Measurements from ENCODE around the gene COL6A3. TPM values are rescaled to one million over a fixed set of nuclear protein-coding genes. Genes with fewer than 3 reads are reported as not detected.

The COL6A3 gene, protein sequence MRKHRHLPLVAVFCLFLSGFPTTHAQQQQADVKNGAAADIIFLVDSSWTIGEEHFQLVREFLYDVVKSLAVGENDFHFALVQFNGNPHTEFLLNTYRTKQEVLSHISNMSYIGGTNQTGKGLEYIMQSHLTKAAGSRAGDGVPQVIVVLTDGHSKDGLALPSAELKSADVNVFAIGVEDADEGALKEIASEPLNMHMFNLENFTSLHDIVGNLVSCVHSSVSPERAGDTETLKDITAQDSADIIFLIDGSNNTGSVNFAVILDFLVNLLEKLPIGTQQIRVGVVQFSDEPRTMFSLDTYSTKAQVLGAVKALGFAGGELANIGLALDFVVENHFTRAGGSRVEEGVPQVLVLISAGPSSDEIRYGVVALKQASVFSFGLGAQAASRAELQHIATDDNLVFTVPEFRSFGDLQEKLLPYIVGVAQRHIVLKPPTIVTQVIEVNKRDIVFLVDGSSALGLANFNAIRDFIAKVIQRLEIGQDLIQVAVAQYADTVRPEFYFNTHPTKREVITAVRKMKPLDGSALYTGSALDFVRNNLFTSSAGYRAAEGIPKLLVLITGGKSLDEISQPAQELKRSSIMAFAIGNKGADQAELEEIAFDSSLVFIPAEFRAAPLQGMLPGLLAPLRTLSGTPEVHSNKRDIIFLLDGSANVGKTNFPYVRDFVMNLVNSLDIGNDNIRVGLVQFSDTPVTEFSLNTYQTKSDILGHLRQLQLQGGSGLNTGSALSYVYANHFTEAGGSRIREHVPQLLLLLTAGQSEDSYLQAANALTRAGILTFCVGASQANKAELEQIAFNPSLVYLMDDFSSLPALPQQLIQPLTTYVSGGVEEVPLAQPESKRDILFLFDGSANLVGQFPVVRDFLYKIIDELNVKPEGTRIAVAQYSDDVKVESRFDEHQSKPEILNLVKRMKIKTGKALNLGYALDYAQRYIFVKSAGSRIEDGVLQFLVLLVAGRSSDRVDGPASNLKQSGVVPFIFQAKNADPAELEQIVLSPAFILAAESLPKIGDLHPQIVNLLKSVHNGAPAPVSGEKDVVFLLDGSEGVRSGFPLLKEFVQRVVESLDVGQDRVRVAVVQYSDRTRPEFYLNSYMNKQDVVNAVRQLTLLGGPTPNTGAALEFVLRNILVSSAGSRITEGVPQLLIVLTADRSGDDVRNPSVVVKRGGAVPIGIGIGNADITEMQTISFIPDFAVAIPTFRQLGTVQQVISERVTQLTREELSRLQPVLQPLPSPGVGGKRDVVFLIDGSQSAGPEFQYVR (N-terminal part only)
- 1,372 and 1,478 TPM in 2 replicates for total RNA-seq (ENCODE audit: low replicate concordance)

GRCh38 chr2:237413777-237414661, at the start of gene COL6A3:
TSS of gene COL6A3 (minus strand) at chr2:237414164. CDS start at chr2:237396817, 17,347 bp downstream.
- H3K4me3 ChIP-seq (ENCODE audit: low read depth, low read length) = peak within 1 kb of the TSS; percentile 96
- TF ChIP-seq CTCF (IDR thresholded peaks at IDR 0.05; ENCODE audit: insufficient read depth, low read length) = no peak
- DNase-seq (ENCODE audit: low read depth) = peak; percentile 98

- TF ChIP-seq CTCF (IDR thresholded peaks at IDR 0.05; ENCODE audit: insufficient read depth, low read length) = no peak
- no peak overlapping the region for H3K4me3 ChIP-seq (ENCODE audit: low read depth, low read length)
- DNase-seq (ENCODE audit: low read depth) = peak; percentile 85
Measured at GRCh38 chr2:237459741-237460174, 45.8 kb upstream of the COL6A3 start.

- no peak for TF ChIP-seq CTCF (IDR thresholded peaks at IDR 0.05; ENCODE audit: insufficient read depth, low read length)
- DNase-seq (ENCODE audit: low read depth) = peak; percentile 21
- H3K4me3 ChIP-seq (ENCODE audit: low read depth, low read length) = no peak overlapping the region
Measured at GRCh38 chr2:237459226-237459625, 45.3 kb upstream of the COL6A3 start.

DNA sequence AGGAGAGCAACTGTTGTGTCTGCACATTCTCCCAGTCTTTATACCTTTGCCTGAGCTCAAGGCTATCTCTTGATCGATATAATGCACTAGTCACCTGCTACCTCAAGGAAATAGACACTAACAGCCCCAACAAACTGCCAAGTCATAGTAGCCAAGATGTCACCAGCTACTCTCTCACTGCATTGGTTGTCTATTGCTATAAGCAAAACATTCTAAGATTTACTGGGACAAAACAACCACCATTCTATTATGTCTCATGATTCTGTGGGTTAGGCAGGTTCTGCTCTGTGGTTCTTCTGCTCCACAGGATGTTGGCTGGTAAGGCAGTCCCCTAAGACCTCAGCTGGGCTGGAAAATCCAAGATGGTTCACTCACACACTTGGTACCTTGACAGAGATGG, 44.6 kb upstream of the COL6A3 start:
- no peak for TF ChIP-seq CTCF (IDR thresholded peaks at IDR 0.05; ENCODE audit: insufficient read depth, low read length)
- no peak for DNase-seq (ENCODE audit: low read depth)
- no peak overlapping the region for H3K4me3 ChIP-seq (ENCODE audit: low read depth, low read length)

- no peak for DNase-seq (ENCODE audit: low read depth)
- no peak for TF ChIP-seq CTCF (IDR thresholded peaks at IDR 0.05; ENCODE audit: insufficient read depth, low read length)
- H3K4me3 ChIP-seq (ENCODE audit: low read depth, low read length) = no peak overlapping the region
Measured at GRCh38 chr2:237457388-237457941, 43.5 kb upstream of the COL6A3 start.

Measured in fibroblast of the aortic adventitia (primary cell).